Glutamatergic neuron (in vitro differentiated cells): ENCODE results near the gene TMEM185B. TPM values are rescaled to one million over a fixed set of nuclear protein-coding genes. Genes with fewer than 3 reads are reported as not detected.

Source experiments
- DNase-seq: peaks from one replicate; pipeline ENCODE4 v3.0.0; 2022
- H3K27ac Mint-ChIP-seq: one replicate; pipeline ENCODE4 v1.8.0; 2020; ENCODE audit warnings: mild to moderate bottlenecking, mixed read lengths, inconsistent platforms; ENCODE audit not compliant: unreplicated experiment
- H3K27me3 Mint-ChIP-seq: one replicate; pipeline ENCODE4 v1.8.0; 2020; ENCODE audit warnings: mild to moderate bottlenecking, moderate library complexity, mixed read lengths, inconsistent platforms; ENCODE audit not compliant: unreplicated experiment
- H3K36me3 Mint-ChIP-seq: one replicate; pipeline ENCODE4 v1.8.0; 2020; ENCODE audit warnings: mild to moderate bottlenecking, mixed read lengths, inconsistent platforms; ENCODE audit not compliant: unreplicated experiment
- H3K4me1 Mint-ChIP-seq: one replicate; pipeline ENCODE4 v1.8.0; 2020; ENCODE audit warnings: mild to moderate bottlenecking, low read depth, mixed read lengths, inconsistent platforms; ENCODE audit not compliant: unreplicated experiment
- H3K4me3 Mint-ChIP-seq: one replicate; pipeline ENCODE4 v1.8.0; 2020; ENCODE audit warnings: mild to moderate bottlenecking, mixed read lengths, inconsistent platforms; ENCODE audit not compliant: unreplicated experiment
- H3K9me3 Mint-ChIP-seq: one replicate; pipeline ENCODE4 v1.8.0; 2020; ENCODE audit warnings: mild to moderate bottlenecking, moderate library complexity, mixed read lengths, inconsistent platforms; ENCODE audit not compliant: unreplicated experiment
- CTCF ChIP-seq: fragments of 200-600 bp; sonication (generic); IDR thresholded peaks from one replicate; pipeline ENCODE4 v1.5.0; 2021; ENCODE audit not compliant: partially characterized antibody, unreplicated experiment
- total RNA-seq: library from RNA; stranded (reverse); fragmentation: NEBNext Ultra II Directional; extraction: Animal tissue kit (Norgen Biotek cat#: 25700); gene quantifications from one replicate; pipeline ENCODE4 v1.2.1, GENCODE V29; 2021; ENCODE audit not compliant: unreplicated experiment

Gene TMEM185B
- total RNA-seq, 1 donor from 2014 or later = 12.3 TPM

- H3K27me3 Mint-ChIP-seq = peaks cover 2% of the 10 kb centered on the region
- peaks cover 4% of the 10 kb centered on the region for H3K4me1 Mint-ChIP-seq
- H3K4me3 Mint-ChIP-seq = no peak overlapping the region
- no peak for DNase-seq
- no peak for TF ChIP-seq CTCF
- peaks cover 20% of the 10 kb centered on the region for H3K36me3 Mint-ChIP-seq
- H3K9me3 Mint-ChIP-seq = peaks cover 9% of the 10 kb centered on the region
- H3K27ac Mint-ChIP-seq = no peak overlapping the region
Observed at GRCh38 chr2:120220756-120221155, 2.4 kb downstream of the TMEM185B start.

GRCh38 chr2:120219766-120220165 lies 3.4 kb downstream of the TMEM185B start:
- peaks cover 4% of the 10 kb centered on the region for H3K4me1 Mint-ChIP-seq
- TF ChIP-seq CTCF = no peak
- peaks cover 20% of the 10 kb centered on the region for H3K36me3 Mint-ChIP-seq
- H3K27ac Mint-ChIP-seq = no peak overlapping the region
- no peak overlapping the region for H3K4me3 Mint-ChIP-seq
- peaks cover 9% of the 10 kb centered on the region for H3K9me3 Mint-ChIP-seq
- DNase-seq = no peak
- peaks cover 2% of the 10 kb centered on the region for H3K27me3 Mint-ChIP-seq

GRCh38 chr2:120219291-120219690 lies 3.9 kb downstream of the TMEM185B start:
- Mint-ChIP-seq H3K4me1 (peaks cover 4% of the 10 kb centered on the region), H3K4me3 (no peak overlapping the region), H3K36me3 (peaks cover 20% of the 10 kb centered on the region), H3K27me3 (peaks cover 2% of the 10 kb centered on the region), H3K9me3 (peaks cover 7% of the 10 kb centered on the region), H3K27ac (no peak overlapping the region)
- no peak for TF ChIP-seq CTCF
- no peak for DNase-seq

GRCh38 chr2:120218181-120218580 lies 5.0 kb downstream of the TMEM185B start:
- no peak for DNase-seq
- H3K36me3 Mint-ChIP-seq = peaks cover 20% of the 10 kb centered on the region

GRCh38 chr2:120210270-120210693 lies 12.9 kb downstream of the TMEM185B start:
- no peak overlapping the region for H3K4me3 Mint-ChIP-seq

More at GRCh38 chr2:120218181-120218580, 5.0 kb downstream of the TMEM185B start:
- peaks cover 2% of the 10 kb centered on the region for H3K27me3 Mint-ChIP-seq
- H3K9me3 Mint-ChIP-seq = peaks cover 7% of the 10 kb centered on the region
- H3K4me3 Mint-ChIP-seq = no peak overlapping the region
- no peak for TF ChIP-seq CTCF
- H3K4me1 Mint-ChIP-seq = peaks cover 4% of the 10 kb centered on the region
- no peak overlapping the region for H3K27ac Mint-ChIP-seq

More at GRCh38 chr2:120210270-120210693, 12.9 kb downstream of the TMEM185B start:
- H3K27me3 Mint-ChIP-seq = no peaks in the 10 kb centered on the region
- H3K27ac Mint-ChIP-seq = no peak overlapping the region
- H3K4me1 Mint-ChIP-seq = no peaks in the 10 kb centered on the region
- H3K9me3 Mint-ChIP-seq = no peaks in the 10 kb centered on the region
- no peaks in the 10 kb centered on the region for H3K36me3 Mint-ChIP-seq
- DNase-seq = no peak
- TF ChIP-seq CTCF = no peak
